SK-N-MC (cell line): Measurements from ENCODE around the gene PER3.

Source experiments
- EZH2 ChIP-seq: fragments of 200-600 bp; sonication (generic); IDR thresholded peaks from one replicate; pipeline ENCODE4 v1.6.1; 2017; ENCODE audit warnings: antibody characterized with exemption
- FOXP2 ChIP-seq: optimal IDR thresholded peaks from 2 replicates; pipeline ENCODE3; 2011; ENCODE audit warnings: mild to moderate bottlenecking, moderate library complexity; ENCODE audit not compliant: insufficient read depth; ENCODE audit errors: extremely low read length, control extremely low read depth
- POLR2AphosphoS5 ChIP-seq: IDR thresholded peaks from 2 replicates; pipeline ENCODE4 v1.6.1; 2012; ENCODE audit warnings: mild to moderate bottlenecking, low read depth, low read length, borderline replicate concordance

DNA sequence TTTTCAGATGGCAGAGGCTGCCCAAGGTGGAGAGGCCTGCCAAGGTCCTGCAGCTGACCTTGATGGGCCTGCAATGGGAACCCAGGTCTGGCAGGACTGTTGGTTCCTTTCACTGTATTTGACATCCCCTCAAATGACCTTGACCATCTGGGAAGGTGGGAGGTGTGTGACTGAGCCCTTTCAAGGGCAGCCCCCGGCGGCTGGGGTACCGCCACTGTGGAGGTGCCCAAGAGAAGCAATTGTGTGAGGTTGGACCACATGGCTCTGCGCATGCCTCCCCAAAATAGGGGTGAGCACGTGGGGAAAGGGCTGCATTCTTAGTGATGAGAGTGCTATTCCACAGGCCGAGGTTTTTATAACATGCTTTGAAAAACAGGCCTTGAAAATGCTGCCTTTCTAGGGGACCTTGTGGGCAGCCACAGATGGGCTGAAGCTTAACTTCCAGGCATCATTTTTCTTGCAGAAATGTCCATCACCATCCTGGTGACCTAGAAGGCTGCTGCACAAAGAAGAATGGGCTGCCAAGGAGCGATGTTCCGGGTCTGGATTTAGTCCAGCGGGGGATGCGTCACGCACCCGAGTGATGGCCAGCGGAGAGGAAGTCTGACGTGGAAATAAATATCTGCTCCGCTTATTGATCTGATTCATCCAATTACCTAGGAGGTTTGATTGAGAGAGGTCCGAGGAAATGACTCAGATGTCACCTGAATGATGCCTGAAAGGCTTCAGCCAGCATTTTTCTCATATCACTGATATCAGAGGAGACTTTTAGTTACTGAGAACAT lies 85.2 kb downstream of the PER3 start:
- TF ChIP-seq FOXP2 = no peak
- no peak for TF ChIP-seq POLR2AphosphoS5
- no peak for TF ChIP-seq EZH2
